HG03457 (cell line): Measurements from ENCODE around the gene MZB1.
"Not testable (repeated sequence)": the region's sequence is repeated elsewhere in the genome, so short reads cannot be mapped to it uniquely, and the experiment has no call there.

Source experiments
- ATAC-seq: cut with Tn5 transposase; IDR thresholded peaks from one replicate; pipeline ENCODE4 v1.9.1; 2021; ENCODE audit warnings: moderate number of reproducible peaks; ENCODE audit not compliant: unreplicated experiment

The MZB1 gene

GRCh38 chr5:139378101-139378825 lies 11.4 kb downstream of the MZB1 start:
- ATAC-seq, result no peak

DNA sequence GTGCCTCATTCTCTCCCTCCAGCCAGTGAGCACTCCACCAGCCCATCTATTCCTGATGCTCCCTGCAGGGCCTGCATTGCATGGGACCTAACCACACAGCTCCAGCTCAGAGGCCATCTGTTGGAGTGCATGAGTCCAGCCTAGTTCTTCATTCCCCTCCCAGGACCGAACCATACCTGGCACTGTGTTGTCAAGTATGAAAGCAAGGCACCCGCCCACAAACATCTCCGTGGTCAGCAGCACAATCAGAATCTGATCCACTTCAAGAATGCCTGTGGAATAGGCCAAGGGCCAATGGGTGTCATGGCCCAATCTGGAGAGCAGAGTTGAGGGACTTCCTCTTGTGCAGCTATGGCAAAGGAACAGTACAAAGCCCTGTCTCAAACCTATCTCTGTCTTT lies 12.5 kb downstream of the MZB1 start:
- no peak for ATAC-seq

GRCh38 chr5:139376364-139376763 lies 13.3 kb downstream of the MZB1 start:
- no peak for ATAC-seq

DNA sequence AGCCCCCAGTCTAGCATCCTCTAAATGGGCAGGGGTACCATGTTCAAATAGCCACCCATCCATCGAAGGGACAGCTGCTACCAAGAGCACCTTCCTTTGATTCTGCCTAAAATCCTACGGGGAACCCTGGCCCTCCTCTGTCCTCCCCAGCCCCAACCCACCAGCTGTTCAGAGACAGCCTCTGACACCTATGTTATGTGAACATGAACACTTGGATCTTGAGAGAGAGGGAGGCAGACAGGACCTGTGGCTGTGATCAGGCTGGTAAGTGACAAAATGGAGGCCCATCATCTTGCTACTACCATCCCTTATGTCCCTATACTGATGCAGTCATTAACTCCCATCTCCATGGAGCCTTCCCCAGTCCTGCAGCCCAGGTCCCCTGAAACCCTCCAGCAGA lies 14.8 kb downstream of the MZB1 start:
- no peak for ATAC-seq

DNA sequence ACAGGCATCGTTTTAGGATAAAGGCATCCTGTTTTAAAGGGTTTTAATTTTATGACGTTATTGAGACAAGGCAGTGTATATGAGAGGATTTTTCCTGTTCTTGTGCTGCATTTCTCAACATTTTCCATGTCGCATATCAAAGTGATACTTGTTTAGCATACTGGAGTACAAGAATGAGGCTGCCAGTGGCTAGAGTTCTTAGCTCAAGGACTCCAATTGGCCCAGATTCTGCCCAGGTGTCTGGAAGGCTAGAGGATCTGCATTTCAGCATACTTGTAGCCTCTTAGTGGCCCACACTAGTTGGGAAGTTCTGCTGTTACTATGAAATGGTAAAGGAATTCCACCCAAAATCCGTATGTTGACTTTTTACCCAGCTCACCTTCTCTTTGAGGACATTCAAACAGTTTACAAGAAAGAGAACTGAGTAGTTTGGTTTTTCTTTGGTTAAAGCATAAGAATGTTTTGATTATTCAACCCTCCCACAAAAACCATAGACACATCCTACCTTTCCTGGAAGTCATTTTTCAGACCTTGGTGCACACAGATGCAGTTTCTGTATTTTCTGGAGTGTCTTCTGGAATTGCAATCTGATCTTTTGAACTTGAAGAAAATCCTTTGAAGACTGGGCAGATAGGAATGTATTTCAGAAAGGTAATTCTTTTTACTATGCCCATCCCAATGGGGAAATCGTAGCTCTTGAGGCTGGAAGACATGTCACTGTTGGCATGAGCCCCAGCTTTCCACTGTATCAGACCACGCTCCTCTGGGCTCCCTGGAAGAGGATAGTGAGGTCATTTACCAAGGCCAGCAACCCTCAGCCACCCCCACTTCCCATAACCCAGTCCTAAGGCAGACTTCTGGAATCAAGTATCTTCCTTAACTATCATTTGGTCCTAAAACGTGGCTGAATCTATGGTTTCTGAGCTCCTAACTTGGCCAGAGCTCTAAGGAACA lies 18.0 kb downstream of the MZB1 start:
- no peak for ATAC-seq

DNA sequence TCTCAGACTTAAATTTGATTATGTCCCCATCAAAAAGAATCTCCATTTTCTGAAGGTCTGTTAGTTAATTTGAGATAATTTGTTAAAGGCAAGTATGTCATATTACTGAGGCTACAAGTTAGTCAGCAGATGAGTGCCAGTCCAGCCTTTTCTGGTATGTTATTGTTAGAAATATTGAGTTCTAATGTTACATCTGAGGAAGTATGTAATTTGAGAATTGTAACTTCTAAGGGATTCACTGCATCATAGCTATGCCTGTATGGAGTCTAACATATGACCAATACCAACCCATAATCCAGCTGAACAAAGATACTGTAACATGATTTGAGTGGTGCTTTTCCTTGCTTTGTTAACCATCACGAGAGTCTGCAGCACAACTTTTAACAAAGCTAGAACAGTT lies 20.5 kb downstream of the MZB1 start:
- ATAC-seq, result no peak

- ATAC-seq, result no peak
These were observed 21.1 kb downstream of the MZB1 start for GRCh38 chr5:139368613-139369012.

- ATAC-seq, result no peak
These were observed 25.2 kb downstream of the MZB1 start for GRCh38 chr5:139364466-139364865.

DNA sequence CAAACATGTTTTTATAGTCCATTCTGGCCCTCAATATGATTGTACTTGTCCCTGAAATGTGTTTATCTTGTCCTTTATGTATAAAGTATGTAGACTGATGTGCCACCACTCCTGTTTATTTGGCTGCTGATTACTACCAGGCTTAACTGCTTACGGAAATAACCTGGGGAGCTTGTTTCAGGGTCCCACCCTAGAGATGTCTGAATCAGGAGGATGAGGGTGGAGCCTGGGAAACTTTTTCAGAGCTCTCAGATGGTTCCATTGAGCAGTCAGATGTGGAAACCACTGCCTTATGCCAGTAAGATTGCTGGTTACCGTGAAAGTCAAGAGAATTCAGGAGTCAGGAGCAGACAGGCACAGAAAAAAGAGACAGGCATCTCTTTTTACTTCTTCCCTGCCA lies 25.8 kb downstream of the MZB1 start:
- ATAC-seq, result no peak

DNA sequence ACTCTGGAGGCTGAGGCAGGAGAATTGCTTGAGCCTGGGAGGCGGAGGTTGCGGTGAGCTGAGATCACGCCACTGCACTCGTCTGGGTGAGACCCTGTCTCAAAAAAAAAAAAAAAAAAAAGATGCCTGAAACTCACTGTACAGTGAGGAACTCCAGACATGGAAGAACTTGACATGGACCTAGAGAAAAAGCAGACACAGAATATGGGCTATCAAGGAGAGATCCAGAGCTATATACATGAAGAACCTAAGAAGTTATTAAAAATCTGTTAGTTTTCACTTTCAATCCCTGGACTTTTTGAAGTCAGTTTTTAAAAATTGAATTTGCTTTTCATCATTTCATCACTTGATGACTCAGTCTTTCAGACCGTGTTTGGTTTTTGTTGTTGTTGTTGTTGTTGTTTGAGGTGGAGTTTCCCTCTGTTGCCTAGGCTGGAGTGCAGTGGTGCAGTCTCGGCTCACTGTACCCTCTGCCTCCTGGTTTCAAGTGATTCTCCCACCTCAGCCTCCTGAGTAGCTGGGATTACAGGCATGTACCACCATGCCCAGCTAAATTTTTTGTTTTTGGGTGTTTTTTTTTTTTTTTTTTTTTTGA lies 27.8 kb downstream of the MZB1 start:
- no peak for ATAC-seq

DNA sequence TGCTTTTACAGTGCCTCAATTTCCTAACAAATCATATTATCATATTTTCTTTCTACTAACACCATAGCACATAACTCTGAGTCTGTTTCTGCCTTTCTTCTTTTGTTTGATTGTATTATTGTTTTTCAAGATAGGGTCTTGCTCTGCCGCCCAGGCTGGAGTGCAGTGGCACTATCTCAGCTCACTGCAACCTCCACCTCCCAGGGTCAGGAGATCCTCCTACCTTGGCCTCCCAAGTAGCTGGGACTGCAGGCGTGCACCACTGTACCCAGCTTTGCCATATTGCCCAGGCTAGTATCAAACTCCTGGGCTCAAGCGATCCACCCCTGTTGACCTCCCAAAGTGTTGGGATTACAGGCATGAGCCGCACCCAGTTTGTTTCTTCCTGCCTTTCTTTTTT lies 29.3 kb downstream of the MZB1 start:
- ATAC-seq, result no peak

- no peak for ATAC-seq
These were observed 31.6 kb downstream of the MZB1 start for GRCh38 chr5:139358064-139358463.

DNA sequence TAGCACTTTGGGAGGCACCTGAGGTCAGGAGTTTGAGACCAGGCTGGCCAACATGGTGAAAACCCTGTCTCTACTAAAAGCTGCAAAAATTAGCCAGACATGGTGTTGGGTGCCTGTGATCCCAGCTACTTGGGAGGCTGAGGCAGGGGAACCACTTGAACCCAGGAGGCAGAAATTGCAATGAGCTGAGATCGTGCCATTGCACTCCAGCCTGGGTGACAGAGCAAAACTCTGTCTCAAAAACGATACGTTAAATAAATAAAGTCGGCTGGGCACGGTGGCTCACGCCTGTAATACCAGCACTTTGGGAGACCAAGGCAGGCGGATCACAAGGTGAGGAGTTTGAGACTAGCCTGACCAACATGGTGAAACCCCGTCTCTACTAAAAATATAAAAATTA lies 33.8 kb downstream of the MZB1 start:
- ATAC-seq, result not testable (repeated sequence)

GRCh38 chr5:139354186-139354585 lies 35.5 kb downstream of the MZB1 start:
- no peak for ATAC-seq

- not testable (repeated sequence) for ATAC-seq
These were observed 41.9 kb downstream of the MZB1 start for GRCh38 chr5:139347863-139348262.

- ATAC-seq, result not testable (repeated sequence)
These were observed 44.3 kb downstream of the MZB1 start for GRCh38 chr5:139345442-139345841.

DNA sequence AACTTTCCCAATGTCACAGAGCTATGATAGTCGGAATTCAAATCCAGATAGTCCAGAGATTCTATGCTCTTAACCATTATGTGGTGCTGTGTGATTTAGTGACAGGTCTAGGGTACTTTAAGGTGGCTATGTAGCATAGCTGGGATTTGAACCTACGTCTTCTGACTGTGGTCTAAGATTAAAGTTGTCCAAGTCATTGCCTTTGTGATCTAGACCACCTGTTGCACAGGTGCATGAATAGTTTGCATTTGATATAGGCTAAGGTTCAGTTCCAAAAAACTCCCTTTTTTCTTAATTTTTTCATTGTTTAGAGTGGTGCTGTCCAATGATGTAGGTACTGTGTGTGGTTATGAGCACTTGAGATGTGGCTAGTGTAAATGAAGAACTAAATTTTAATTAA lies 45.5 kb downstream of the MZB1 start:
- no peak for ATAC-seq

DNA sequence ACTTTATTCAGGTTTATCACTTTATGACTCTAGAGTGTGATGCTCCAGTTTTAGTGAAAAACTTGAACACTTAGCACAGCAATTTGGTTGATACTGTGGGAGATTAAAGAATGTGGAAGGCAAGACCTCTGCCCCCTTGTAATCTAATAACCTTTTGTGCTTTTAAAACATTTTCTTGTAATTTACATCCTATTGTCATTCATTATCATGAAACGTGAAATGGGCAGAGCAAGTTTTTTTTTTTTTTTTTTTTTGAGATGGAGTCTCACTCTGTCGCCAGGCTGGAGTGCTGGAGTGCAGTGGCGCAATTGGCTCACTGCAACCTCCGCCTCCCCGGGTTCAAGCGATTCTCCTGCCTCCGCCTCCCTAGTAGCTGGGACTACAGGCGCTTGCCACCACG lies 46.2 kb downstream of the MZB1 start:
- no peak for ATAC-seq

- no peak for ATAC-seq
These were observed 47.3 kb downstream of the MZB1 start for GRCh38 chr5:139342423-139342723.

GRCh38 chr5:139341689-139342422 lies 47.9 kb downstream of the MZB1 start, which contains the start of gene PAIP2:
PAIP2 (plus strand) TSS chr5:139341854; CDS start chr5:139363785, 21,931 bp downstream.
- peak; percentile 85 for ATAC-seq

DNA sequence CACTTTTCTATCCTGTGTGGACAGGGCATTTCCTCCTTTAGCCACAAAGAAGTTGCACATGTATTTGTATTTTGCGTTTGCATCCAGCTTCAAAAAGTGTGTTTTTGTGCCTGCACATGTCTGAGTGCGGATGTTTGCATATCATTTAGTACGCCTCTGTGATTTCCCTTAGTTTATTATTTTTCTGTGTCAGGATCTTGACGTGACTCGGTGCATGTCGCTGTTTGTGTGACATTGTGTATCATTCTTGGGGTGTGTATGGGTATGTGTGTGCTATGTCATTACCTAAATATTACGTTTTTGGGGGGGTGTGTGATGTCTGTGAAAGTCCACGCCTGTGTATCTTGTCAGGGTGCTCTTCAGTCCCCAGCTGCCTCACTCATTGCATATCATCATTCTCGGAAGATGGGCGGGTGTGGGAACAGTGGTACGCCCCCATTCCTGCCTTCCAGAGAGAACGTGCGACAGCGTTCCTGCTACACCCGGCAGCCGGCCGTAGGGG lies 48.5 kb downstream of the MZB1 start:
- ATAC-seq, result no peak
